ENCODE results near the gene SPDYE6. TPM values are rescaled to one million over a fixed set of nuclear protein-coding genes. Genes with fewer than 3 reads are reported as not detected.

SPDYE6 gene
- total RNA-seq, 3 donors from 2014 or later, result 0.33 TPM; not detected in 2

- H3K4me3 ChIP-seq, result no peak overlapping the region
- no peak for TF ChIP-seq POLR2A (IDR thresholded peaks at IDR 0.05)
- TF ChIP-seq CTCF (IDR thresholded peaks at IDR 0.05), result no peak
- no peaks in the 10 kb centered on the region for H3K4me1 ChIP-seq
- no peaks in the 10 kb centered on the region for H3K36me3 ChIP-seq
- no peak for DNase-seq (ENCODE audit: low spot score in 2 of 2)
- no peak overlapping the region for H3K27ac ChIP-seq
- no peaks in the 10 kb centered on the region for H3K27me3 ChIP-seq
- no peaks in the 10 kb centered on the region for H3K9me3 ChIP-seq
- intact Hi-C loops (cut with DNase I; ENCODE audit: low total_unique reads), result no loop called here
These were observed 38.8 kb downstream of the SPDYE6 start for GRCh38 chr7:102317231-102318059.

- intact Hi-C loops (cut with DNase I; ENCODE audit: low total_unique reads), result no loop called here
- TF ChIP-seq POLR2A (IDR thresholded peaks at IDR 0.05) (no peak), POLR2AphosphoS5 (IDR thresholded peaks at IDR 0.05) (no peak), CTCF (IDR thresholded peaks at IDR 0.05) (no peak)
- Histone ChIP-seq H3K27ac (no peak overlapping the region), H3K4me3 (no peak overlapping the region), H3K27me3 (no peaks in the 10 kb centered on the region), H3K4me1 (no peaks in the 10 kb centered on the region), H3K36me3 (no peaks in the 10 kb centered on the region), H3K9me3 (no peaks in the 10 kb centered on the region)
- no peak for DNase-seq (ENCODE audit: low spot score in 2 of 2)
These were observed 42.1 kb downstream of the SPDYE6 start for GRCh38 chr7:102313997-102314780.

GRCh38 chr7:102312317-102312716, 43.9 kb downstream of the SPDYE6 start:
- intact Hi-C loops (cut with DNase I; ENCODE audit: low total_unique reads), result no loop called here
- DNase-seq (ENCODE audit: low spot score in 2 of 2), result no peak
- no peaks in the 10 kb centered on the region for H3K27me3 ChIP-seq
- H3K36me3 ChIP-seq, result no peaks in the 10 kb centered on the region
- H3K27ac ChIP-seq, result no peak overlapping the region
- H3K9me3 ChIP-seq, result no peaks in the 10 kb centered on the region
- H3K4me1 ChIP-seq, result no peaks in the 10 kb centered on the region
- no peak overlapping the region for H3K4me3 ChIP-seq
- no peak for TF ChIP-seq POLR2A (IDR thresholded peaks at IDR 0.05)
- no peak for TF ChIP-seq POLR2AphosphoS5 (IDR thresholded peaks at IDR 0.05)
- no peak for TF ChIP-seq CTCF (IDR thresholded peaks at IDR 0.05)

GRCh38 chr7:102310414-102310815, 45.8 kb downstream of the SPDYE6 start:
- Histone ChIP-seq H3K4me1 (peaks cover 0 to 3% of the 10 kb centered on the region in 2 donors), H3K9me3 (no peaks in the 10 kb centered on the region), H3K27ac (no peak overlapping the region), H3K36me3 (no peaks in the 10 kb centered on the region), H3K27me3 (no peaks in the 10 kb centered on the region), H3K4me3 (no peak overlapping the region)
- no peak for DNase-seq (ENCODE audit: low spot score in 2 of 2)
- TF ChIP-seq POLR2A (IDR thresholded peaks at IDR 0.05) (no peak), POLR2AphosphoS5 (IDR thresholded peaks at IDR 0.05) (no peak), CTCF (IDR thresholded peaks at IDR 0.05) (no peak)
- intact Hi-C loops (cut with DNase I; ENCODE audit: low total_unique reads), result no loop called here

Data from breast epithelium (tissue), 4 donors.